Upper lobe of right lung (tissue), 1 donor: ENCODE results near the gene CMPK2. TPM values are rescaled to one million over a fixed set of nuclear protein-coding genes. Genes with fewer than 3 reads are reported as not detected.

Experiments used
- ATAC-seq: fragments of 200-7000 bp; cut with Tn5 transposase; one replicate; pipeline ENCODE4 v1.9.1; 2020; ENCODE audit warnings: mild to moderate bottlenecking, moderate library complexity
- DNase-seq: peaks from one replicate; pipeline ENCODE4 v3.0.0-alpha.2; 2020
- H3K27ac ChIP-seq: fragments of 200-600 bp; one replicate; pipeline ENCODE4 v1.8.0; 2022
- H3K27me3 ChIP-seq: fragments of 200-600 bp; one replicate; pipeline ENCODE4 v1.8.0; 2022; ENCODE audit warnings: mild to moderate bottlenecking
- H3K36me3 ChIP-seq: fragments of 200-600 bp; one replicate; pipeline ENCODE4 v1.8.0; 2022
- H3K4me1 ChIP-seq: fragments of 200-600 bp; one replicate; pipeline ENCODE4 v1.8.0; 2022
- H3K4me3 ChIP-seq: fragments of 200-600 bp; one replicate; pipeline ENCODE4 v1.8.0; 2022; ENCODE audit warnings: mild to moderate bottlenecking
- H3K9me3 ChIP-seq: fragments of 200-600 bp; one replicate; pipeline ENCODE4 v1.8.0; 2022
- intact Hi-C: fragments of 100-400 bp; cut with DNase I; formaldehyde crosslinking; loops from one replicate; pipeline ENCODE4 v1.11.0; 2022
- long read RNA-seq: library from polyadenylated mRNA; unstranded; transcript quantifications from one replicate; pipeline ENCODE4 v2.0.0, GENCODE V29; 2021
- total RNA-seq: library from RNA; stranded (reverse); fragmentation: NEBNext Ultra II Directional; extraction: Animal tissue kit (Norgen Biotek cat#: 25700); gene quantifications from one replicate; pipeline ENCODE4 v1.2.1, GENCODE V29; 2021
- TF ChIP-seq, protein P1 (sequence below): fragments of 200-600 bp; IDR thresholded peaks from one replicate; pipeline ENCODE4 v1.8.0; 2022; ENCODE audit warnings: antibody characterized with exemption
- donor health status: DM: no; HTN: yes; CAD: no; lungs with severe emphysema.

Gene CMPK2
- total RNA-seq = 23.2 TPM
- long read RNA-seq, transcript CMPK2-201 (5 exons, 2,884 nt) = major isoform, 112 of 142 reads
- long read RNA-seq, partial matches to known transcripts = 5 of 142 reads
- long read RNA-seq, other reads (novel, unspliced or antisense) = 21 of 142 reads

- DNase-seq (peak; percentile 92), ATAC-seq (peak; percentile 87)
- TF ChIP-seq, protein P1, sequence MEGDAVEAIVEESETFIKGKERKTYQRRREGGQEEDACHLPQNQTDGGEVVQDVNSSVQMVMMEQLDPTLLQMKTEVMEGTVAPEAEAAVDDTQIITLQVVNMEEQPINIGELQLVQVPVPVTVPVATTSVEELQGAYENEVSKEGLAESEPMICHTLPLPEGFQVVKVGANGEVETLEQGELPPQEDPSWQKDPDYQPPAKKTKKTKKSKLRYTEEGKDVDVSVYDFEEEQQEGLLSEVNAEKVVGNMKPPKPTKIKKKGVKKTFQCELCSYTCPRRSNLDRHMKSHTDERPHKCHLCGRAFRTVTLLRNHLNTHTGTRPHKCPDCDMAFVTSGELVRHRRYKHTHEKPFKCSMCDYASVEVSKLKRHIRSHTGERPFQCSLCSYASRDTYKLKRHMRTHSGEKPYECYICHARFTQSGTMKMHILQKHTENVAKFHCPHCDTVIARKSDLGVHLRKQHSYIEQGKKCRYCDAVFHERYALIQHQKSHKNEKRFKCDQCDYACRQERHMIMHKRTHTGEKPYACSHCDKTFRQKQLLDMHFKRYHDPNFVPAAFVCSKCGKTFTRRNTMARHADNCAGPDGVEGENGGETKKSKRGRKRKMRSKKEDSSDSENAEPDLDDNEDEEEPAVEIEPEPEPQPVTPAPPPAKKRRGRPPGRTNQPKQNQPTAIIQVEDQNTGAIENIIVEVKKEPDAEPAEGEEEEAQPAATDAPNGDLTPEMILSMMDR = peak; percentile 34
- H3K9me3 ChIP-seq = no peaks in the 10 kb centered on the region
- H3K27ac ChIP-seq = peak within 1 kb of the TSS; percentile 91
- H3K36me3 ChIP-seq = peaks cover 2% of the 10 kb centered on the region
- H3K4me1 ChIP-seq = peaks cover 21% of the 10 kb centered on the region
- H3K4me3 ChIP-seq = peak within 1 kb of the TSS; percentile 86
- intact Hi-C loops = no loop called here
- no peaks in the 10 kb centered on the region for H3K27me3 ChIP-seq
Observed at GRCh38 chr2:6865346-6866274, at the start of gene CMPK2. TSS of gene CMPK2 (minus strand) at chr2:6865907. CDS start at chr2:6865696, 211 bp downstream.

- H3K36me3 ChIP-seq = no peaks in the 10 kb centered on the region
- ATAC-seq (no peak), DNase-seq (no peak)
- peaks cover 4% of the 10 kb centered on the region for H3K4me1 ChIP-seq
- TF ChIP-seq, protein P1 = no peak
- H3K4me3 ChIP-seq = no peak overlapping the region
- H3K9me3 ChIP-seq = no peaks in the 10 kb centered on the region
- no peaks in the 10 kb centered on the region for H3K27me3 ChIP-seq
- intact Hi-C loops = loop anchor here (10.0 kb wide), 1 partner anchor 109 kb away; no protein-coding TSS in a partner anchor
- H3K27ac ChIP-seq = no peak overlapping the region
Observed at GRCh38 chr2:6915399-6915798, 49.7 kb upstream of the CMPK2 start.

- ATAC-seq = no peak
- Histone ChIP-seq H3K4me3 (no peak overlapping the region), H3K27me3 (no peaks in the 10 kb centered on the region), H3K27ac (no peak overlapping the region), H3K36me3 (no peaks in the 10 kb centered on the region), H3K9me3 (no peaks in the 10 kb centered on the region), H3K4me1 (peaks cover 4% of the 10 kb centered on the region)
- TF ChIP-seq, protein P1 = no peak
- no peak for DNase-seq
- intact Hi-C loops = loop anchor here (10.0 kb wide), 1 partner anchor 110 kb away; no protein-coding TSS in a partner anchor
Observed at GRCh38 chr2:6914828-6915227, 49.1 kb upstream of the CMPK2 start.

DNA sequence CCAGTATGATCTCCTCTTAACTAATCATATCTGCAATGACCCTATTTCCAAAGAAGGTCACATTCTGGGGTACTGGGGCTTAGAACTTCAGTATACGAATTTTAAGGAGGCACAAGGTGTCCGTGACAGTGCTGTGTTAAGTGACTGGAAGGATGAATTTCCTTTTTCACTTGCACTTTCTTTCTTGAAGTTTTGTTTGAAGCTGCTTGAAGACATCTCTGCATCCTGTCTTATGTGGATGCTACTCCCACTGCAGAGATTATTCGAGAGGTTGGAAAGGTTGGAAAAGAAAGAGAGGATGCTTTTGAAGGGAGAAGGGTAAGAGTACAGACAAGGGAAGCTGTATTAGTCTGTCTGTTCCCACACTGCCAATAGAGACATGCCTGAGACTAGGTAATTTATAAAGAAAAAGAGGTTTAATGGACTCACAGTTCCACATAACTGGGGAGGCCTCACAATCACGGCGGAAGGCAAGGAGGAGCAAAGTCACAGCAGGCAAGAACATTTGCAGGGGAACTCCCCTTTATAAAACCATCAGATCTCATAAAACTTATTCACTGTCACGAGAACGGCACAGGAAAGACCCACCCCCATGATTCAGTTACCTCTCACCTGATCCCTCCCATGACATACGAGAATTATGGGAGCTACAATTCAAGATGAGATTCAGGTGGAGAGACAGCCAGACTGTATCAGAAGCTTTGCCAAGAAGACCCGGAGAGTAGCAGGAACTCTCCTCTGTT, 47.9 kb upstream of the CMPK2 start:
- H3K36me3 ChIP-seq = no peaks in the 10 kb centered on the region
- TF ChIP-seq, protein P1 = no peak
- no peak for DNase-seq
- H3K4me3 ChIP-seq = no peak overlapping the region
- no peaks in the 10 kb centered on the region for H3K9me3 ChIP-seq
- intact Hi-C loops = loop anchor here (10.0 kb wide), 1 partner anchor 111 kb away; no protein-coding TSS in a partner anchor
- no peak overlapping the region for H3K27ac ChIP-seq
- no peaks in the 10 kb centered on the region for H3K27me3 ChIP-seq
- H3K4me1 ChIP-seq = peaks cover 4% of the 10 kb centered on the region
- no peak for ATAC-seq

DNA sequence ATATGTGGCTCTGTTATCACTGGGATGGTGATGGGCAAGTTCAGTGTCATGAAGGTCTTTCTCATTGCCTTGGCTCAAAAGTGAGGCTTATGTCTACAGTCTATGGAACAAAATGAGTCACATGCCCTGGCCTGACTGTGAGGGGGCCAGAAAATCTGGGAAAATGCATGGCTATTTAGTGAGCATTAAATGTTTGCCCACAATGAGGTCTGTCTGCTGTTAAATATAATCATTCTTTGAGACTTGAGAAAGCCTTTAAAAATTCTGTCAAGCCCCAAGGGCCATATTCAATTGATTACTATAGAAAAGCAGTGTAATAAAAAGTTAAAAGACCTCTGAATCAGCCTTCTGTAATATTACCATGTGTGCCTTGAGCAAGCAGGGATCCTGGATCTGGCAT, 46.0 kb upstream of the CMPK2 start:
- ATAC-seq = no peak
- intact Hi-C loops = loop anchor here (10.0 kb wide), 1 partner anchor 113 kb away; no protein-coding TSS in a partner anchor

More for the DNA sequence above, 46.0 kb upstream of the CMPK2 start:
- Histone ChIP-seq H3K9me3 (no peaks in the 10 kb centered on the region), H3K27me3 (no peaks in the 10 kb centered on the region), H3K4me1 (peaks cover 1% of the 10 kb centered on the region), H3K27ac (no peak overlapping the region), H3K4me3 (no peak overlapping the region), H3K36me3 (no peaks in the 10 kb centered on the region)
- TF ChIP-seq, protein P1 = no peak
- no peak for DNase-seq
